A673 (cell line): ENCODE data around the gene CHGA. TPM values are rescaled to one million over a fixed set of nuclear protein-coding genes. Genes with fewer than 3 reads are reported as not detected.

Experiments used
- BruUV-seq: library from RNA; stranded (reverse); fragments of 400-500 nt; replicated peaks from 2 replicates; lab custom pipeline; 2021; lab: Mats Ljungman, UMichigan
- CTCF ChIA-PET: fragments of 300-600 bp; sonication (Branson Sonifier 250); formaldehyde crosslinking; loops from one replicate; lab custom pipeline; 2022; ENCODE audit warnings: antibody characterized with exemption; lab: Charles Lee
- POLR2A ChIA-PET: fragments of 300-600 bp; sonication (Branson Sonifier 250); formaldehyde crosslinking; loops from one replicate; lab custom pipeline; 2022; ENCODE audit warnings: antibody characterized with exemption; ENCODE audit not compliant: low non-redundant PET; lab: Charles Lee
- DNase-seq: peaks from one replicate; pipeline ENCODE4 v3.0.0-alpha.2; 2015; ENCODE audit warnings: low spot score
- H3K27ac ChIP-seq: fragments of 200-600 bp; sonication (generic); 2 replicates; pipeline ENCODE4 v1.5.1; 2016; ENCODE audit warnings: mixed run types, low read depth, mild to moderate bottlenecking, mixed read lengths, antibody characterized with exemption, low read length; ENCODE audit not compliant: poor library complexity, severe bottlenecking
- H3K27me3 ChIP-seq: fragments of 200-600 bp; sonication (generic); replicated peaks from 2 replicates; pipeline ENCODE4 v1.6.1; 2017; ENCODE audit warnings: mixed run types, low read depth, mild to moderate bottlenecking, mixed read lengths, antibody characterized with exemption, low read length; ENCODE audit not compliant: insufficient read depth, poor library complexity
- H3K36me3 ChIP-seq: fragments of 200-600 bp; sonication (generic); 2 replicates; pipeline ENCODE4 v1.6.1; 2016; ENCODE audit warnings: mixed run types, mild to moderate bottlenecking, mixed read lengths, antibody characterized with exemption, low read length; ENCODE audit not compliant: insufficient read depth, poor library complexity, severe bottlenecking
- H3K4me1 ChIP-seq: fragments of 200-600 bp; sonication (generic); 2 replicates; pipeline ENCODE4 v1.6.1; 2017; ENCODE audit warnings: mixed run types, mild to moderate bottlenecking, mixed read lengths, antibody characterized with exemption, low read length; ENCODE audit not compliant: insufficient read depth, poor library complexity, severe bottlenecking
- H3K4me3 ChIP-seq: fragments of 200-600 bp; sonication (generic); 2 replicates; pipeline ENCODE4 v1.5.1; 2016; ENCODE audit warnings: low read depth, mixed run types, mild to moderate bottlenecking, mixed read lengths, low read length; ENCODE audit not compliant: poor library complexity, severe bottlenecking
- H3K9me3 ChIP-seq: fragments of 200-600 bp; sonication (generic); 2 replicates; pipeline ENCODE4 v1.6.1; 2016; ENCODE audit warnings: mixed run types, low read depth, mild to moderate bottlenecking, mixed read lengths, antibody characterized with exemption, low read length; ENCODE audit not compliant: poor library complexity, severe bottlenecking
- EZH2 ChIP-seq: fragments of 200-600 bp; sonication (generic); IDR thresholded peaks from 2 replicates; pipeline ENCODE4 v1.6.1; 2017; ENCODE audit warnings: borderline replicate concordance, low read depth, mild to moderate bottlenecking, mixed read lengths, antibody characterized with exemption, low read length; ENCODE audit not compliant: poor library complexity, severe bottlenecking
- intact Hi-C: fragments of 100-400 bp; cut with micrococcal nuclease; formaldehyde crosslinking; loops from one replicate; pipeline ENCODE4 v1.10.0; 2022; ENCODE audit not compliant: unreplicated experiment
- total RNA-seq: library from RNA; stranded (reverse); gene quantifications from 2 replicates; pipeline ENCODE4 v1.2.3, GENCODE V29; 2021
- TF ChIP-seq, protein P1 (sequence below): fragments of 300-800, 200-600 bp; sonication (generic); conservative IDR thresholded peaks from 2 replicates; pipeline ENCODE4 v1.5.1; 2017; ENCODE audit warnings: low read depth, mild to moderate bottlenecking, antibody characterized with exemption, low read length, moderate library complexity, mixed read lengths

The CHGA gene
- total RNA-seq, 1 experiment from 2014 or later: 14.8 TPM

GRCh38 chr14:92948647-92949046, 25.7 kb downstream of the CHGA start:
- no peaks in the 10 kb centered on the region for H3K36me3 ChIP-seq
- BruUV-seq: no TSS peak

DNA sequence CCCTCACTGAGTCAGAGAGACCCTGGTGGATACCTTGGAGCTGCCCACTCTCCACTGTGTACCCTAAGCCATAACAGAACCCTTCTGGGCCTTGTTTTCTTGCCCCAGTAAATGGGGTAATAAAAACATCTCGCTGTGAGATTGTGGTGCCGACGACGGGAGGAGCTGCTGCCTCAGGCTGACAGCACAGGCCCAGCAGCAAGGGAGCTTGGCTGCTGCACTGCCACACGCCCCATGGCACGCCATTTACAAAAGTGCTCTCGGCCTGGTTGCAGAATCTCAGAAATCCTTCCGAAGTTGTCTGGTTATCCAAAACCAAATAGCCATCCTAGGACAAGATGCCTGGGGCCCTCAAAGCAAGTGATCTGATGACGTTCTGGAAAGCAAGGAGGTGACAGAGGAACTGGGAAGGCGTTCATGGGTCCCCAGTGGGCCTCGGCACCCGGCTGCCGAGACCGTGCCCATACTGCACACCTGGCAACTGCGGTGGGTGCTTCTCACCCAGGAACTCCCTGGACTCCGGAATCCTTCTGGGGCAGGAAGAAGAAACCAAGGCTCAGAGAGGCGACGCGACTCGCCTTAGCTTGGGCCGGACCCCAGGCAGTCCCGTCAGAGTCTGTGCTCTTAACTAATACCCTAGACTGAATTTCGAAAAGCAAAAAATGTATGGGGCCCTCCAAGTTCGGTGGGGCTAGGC, 26.7 kb downstream of the CHGA start:
- TF ChIP-seq EZH2: no peak
- TF ChIP-seq, protein P1, sequence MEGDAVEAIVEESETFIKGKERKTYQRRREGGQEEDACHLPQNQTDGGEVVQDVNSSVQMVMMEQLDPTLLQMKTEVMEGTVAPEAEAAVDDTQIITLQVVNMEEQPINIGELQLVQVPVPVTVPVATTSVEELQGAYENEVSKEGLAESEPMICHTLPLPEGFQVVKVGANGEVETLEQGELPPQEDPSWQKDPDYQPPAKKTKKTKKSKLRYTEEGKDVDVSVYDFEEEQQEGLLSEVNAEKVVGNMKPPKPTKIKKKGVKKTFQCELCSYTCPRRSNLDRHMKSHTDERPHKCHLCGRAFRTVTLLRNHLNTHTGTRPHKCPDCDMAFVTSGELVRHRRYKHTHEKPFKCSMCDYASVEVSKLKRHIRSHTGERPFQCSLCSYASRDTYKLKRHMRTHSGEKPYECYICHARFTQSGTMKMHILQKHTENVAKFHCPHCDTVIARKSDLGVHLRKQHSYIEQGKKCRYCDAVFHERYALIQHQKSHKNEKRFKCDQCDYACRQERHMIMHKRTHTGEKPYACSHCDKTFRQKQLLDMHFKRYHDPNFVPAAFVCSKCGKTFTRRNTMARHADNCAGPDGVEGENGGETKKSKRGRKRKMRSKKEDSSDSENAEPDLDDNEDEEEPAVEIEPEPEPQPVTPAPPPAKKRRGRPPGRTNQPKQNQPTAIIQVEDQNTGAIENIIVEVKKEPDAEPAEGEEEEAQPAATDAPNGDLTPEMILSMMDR: no peak
- POLR2A ChIA-PET: no interaction called here
- Histone ChIP-seq H3K9me3 (no peaks in the 10 kb centered on the region), H3K36me3 (no peaks in the 10 kb centered on the region), H3K4me3 (no peak overlapping the region), H3K27me3 (no peaks in the 10 kb centered on the region), H3K4me1 (no peaks in the 10 kb centered on the region), H3K27ac (no peak overlapping the region)
- intact Hi-C loops: no loop called here
- no TSS peak for BruUV-seq
- DNase-seq: no peak
- CTCF ChIA-PET: no interaction called here

More at GRCh38 chr14:92948647-92949046, 25.7 kb downstream of the CHGA start:
- TF ChIP-seq EZH2: no peak
- TF ChIP-seq, protein P1: no peak
- Histone ChIP-seq H3K27me3 (no peaks in the 10 kb centered on the region), H3K9me3 (no peaks in the 10 kb centered on the region), H3K4me3 (no peak overlapping the region), H3K27ac (no peak overlapping the region), H3K4me1 (no peaks in the 10 kb centered on the region)
- intact Hi-C loops: no loop called here
- ChIA-PET CTCF (no interaction called here), POLR2A (no interaction called here)
- DNase-seq: no peak

GRCh38 chr14:92950193-92950540, 27.2 kb downstream of the CHGA start:
- ChIA-PET CTCF (no interaction called here), POLR2A (no interaction called here)
- no peak for TF ChIP-seq EZH2
- TF ChIP-seq, protein P1: no peak
- no peaks in the 10 kb centered on the region for H3K4me1 ChIP-seq
- no peaks in the 10 kb centered on the region for H3K9me3 ChIP-seq
- no peak overlapping the region for H3K27ac ChIP-seq
- DNase-seq: no peak
- intact Hi-C loops: no loop called here
- no peaks in the 10 kb centered on the region for H3K36me3 ChIP-seq
- H3K27me3 ChIP-seq: no peaks in the 10 kb centered on the region
- no peak overlapping the region for H3K4me3 ChIP-seq
- no TSS peak for BruUV-seq
